HCT116 (cell line): ENCODE measurements around the gene TEX30. TPM values are rescaled to one million over a fixed set of nuclear protein-coding genes. Genes with fewer than 3 reads are reported as not detected.
A peak's percentile ranks its signal among the peaks of the same experiment; 100 is the strongest.

ENCODE experiments used
- ATAC-seq: fragments of 200-7000 bp; cut with Tn5 transposase; 2 replicates; pipeline ENCODE4 v1.9.1; 2020; ENCODE audit warnings: mild to moderate bottlenecking, moderate library complexity
- BruUV-seq: library from RNA; stranded (reverse); fragments of 400-500 nt; replicated peaks from 2 replicates; lab custom pipeline; 2021; lab: Mats Ljungman, UMichigan
- CTCF ChIA-PET: fragments of 300-600 bp; sonication (Branson Sonifier 250); formaldehyde crosslinking; loops from one replicate; lab custom pipeline; 2021; ENCODE audit warnings: antibody characterized with exemption; lab: Charles Lee
- POLR2A ChIA-PET: fragments of 300-600, 350-600 bp; sonication (Branson Sonifier 250); formaldehyde crosslinking; loops from one replicate; lab custom pipeline; 2021; ENCODE audit warnings: antibody characterized with exemption; lab: Charles Lee
- RAD21 ChIA-PET, 2 experiments: fragments of 300-600 bp; sonication (Branson Sonifier 250); formaldehyde crosslinking; loops; one replicate each; lab custom pipeline; 2023; ENCODE audit warnings: low total read pairs in 2 of 2; ENCODE audit not compliant: uncharacterized antibody in 2 of 2, unreplicated experiment in 2 of 2, low non-redundant PET in 1 of 2; lab: Charles Lee
- DNase-seq: peaks from one replicate; pipeline ENCODE4 v3.0.0-alpha.2; 2010; ENCODE audit warnings: low read depth, low spot score
- H2AFZ ChIP-seq: fragments of 200-600 bp; shearing (Covaris generic), sonication (generic); 2 replicates; pipeline ENCODE4 v1.6.1; 2017; ENCODE audit warnings: low read depth, mixed run types, mixed read lengths, antibody characterized with exemption, low read length; ENCODE audit not compliant: poor library complexity, severe bottlenecking
- H3K27ac ChIP-seq: 2 replicates; pipeline ENCODE4 v1.5.1; 2012; ENCODE audit warnings: low read depth, low read length
- H3K27me3 ChIP-seq: fragments of 200-600 bp; sonication (generic); 2 replicates; pipeline ENCODE4 v1.6.1; 2016; ENCODE audit warnings: mixed run types, low read length, mixed read lengths; ENCODE audit not compliant: insufficient read depth
- H3K36me3 ChIP-seq, 2 experiments: fragments of 200-500 bp in 1 of 2; fragments of 200-600 bp in 1 of 2; sonication (Bioruptor generic) in 1 of 2; sonication (generic) in 1 of 2; 2 replicates each; pipeline versions ENCODE4 v1.5.1 to v1.6.1; 2014 to 2016; ENCODE audit warnings: low read length in 2 of 2, inconsistent platforms in 1 of 2, mixed read lengths in 1 of 2, mixed run types in 1 of 2; ENCODE audit not compliant: insufficient read depth in 2 of 2, control insufficient read depth in 1 of 2
- H3K4me1 ChIP-seq, 2 experiments: fragments of 200-600 bp in 1 of 2; sonication (generic) in 1 of 2; 2 replicates each; pipeline versions ENCODE4 v1.5.1 to v1.6.1; 2012 to 2017; ENCODE audit warnings: low read length in 2 of 2, inconsistent platforms in 1 of 2, mild to moderate bottlenecking in 1 of 2, mixed read lengths in 1 of 2, mixed run types in 1 of 2, moderate library complexity in 1 of 2; ENCODE audit not compliant: insufficient read depth in 2 of 2, control insufficient read depth in 1 of 2
- H3K4me2 ChIP-seq: fragments of 200-600 bp; sonication (generic); 2 replicates; pipeline ENCODE4 v1.6.1; 2017; ENCODE audit warnings: mixed run types, low read length, mixed read lengths
- H3K4me3 ChIP-seq, 2 experiments: fragments of 200-600 bp in 1 of 2; sonication (generic) in 1 of 2; replicated peaks in 1 of 2; 2 replicates each; pipeline ENCODE4 v1.5.1; 2011 to 2016; ENCODE audit warnings: low read length in 2 of 2, control low read depth in 1 of 2, low read depth in 1 of 2, mild to moderate bottlenecking in 1 of 2, mixed read lengths in 1 of 2, mixed run types in 1 of 2
- H3K79me2 ChIP-seq: fragments of 200-600 bp; sonication (generic); 2 replicates; pipeline ENCODE4 v1.6.1; 2017; ENCODE audit warnings: mild to moderate bottlenecking, mixed run types, low read length, moderate library complexity, mixed read lengths; ENCODE audit not compliant: insufficient read depth
- H3K9ac ChIP-seq: fragments of 200-600 bp; sonication (generic); 2 replicates; pipeline ENCODE4 v1.6.1; 2016; ENCODE audit warnings: low read length, mixed read lengths
- H3K9me2 ChIP-seq: fragments of 200-600 bp; sonication (generic), shearing (Covaris generic); 2 replicates; pipeline ENCODE4 v1.6.1; 2017; ENCODE audit warnings: mixed run types, mild to moderate bottlenecking, moderate library complexity; ENCODE audit not compliant: insufficient read depth
- H3K9me3 ChIP-seq, 2 experiments: fragments of 200-500 bp in 1 of 2; fragments of 200-600 bp in 1 of 2; sonication (Bioruptor generic) in 1 of 2; sonication (generic) in 1 of 2; 2 replicates each; pipeline ENCODE4 v1.6.1; 2014 to 2017; ENCODE audit warnings: low read length in 2 of 2, mixed read lengths in 2 of 2, inconsistent platforms in 1 of 2, low read depth in 1 of 2, mild to moderate bottlenecking in 1 of 2, mixed run types in 1 of 2, moderate library complexity in 1 of 2; ENCODE audit not compliant: control insufficient read depth in 1 of 2, insufficient read depth in 1 of 2
- H4K20me1 ChIP-seq: fragments of 200-600 bp; sonication (generic), shearing (Covaris generic); 2 replicates; pipeline ENCODE4 v1.6.1; 2017; ENCODE audit warnings: mixed run types, mild to moderate bottlenecking, moderate library complexity; ENCODE audit not compliant: insufficient read depth
- CBX3 ChIP-seq: IDR thresholded peaks from 2 replicates; pipeline ENCODE4 v1.6.1; 2012; ENCODE audit warnings: low read depth
- CEBPB ChIP-seq: IDR thresholded peaks from 2 replicates; pipeline ENCODE4 v1.6.1; 2012; ENCODE audit warnings: low read depth
- EGR1 ChIP-seq: IDR thresholded peaks from 2 replicates; pipeline ENCODE4 v1.6.1; 2012; ENCODE audit warnings: low read depth
- ELF1 ChIP-seq: IDR thresholded peaks from 2 replicates; pipeline ENCODE4 v1.6.1; 2012; ENCODE audit warnings: low read depth, borderline replicate concordance
- EZH2 ChIP-seq: fragments of 200-600 bp; sonication (generic); IDR thresholded peaks from 2 replicates; pipeline ENCODE4 v1.6.1; 2017; ENCODE audit warnings: antibody characterized with exemption, mixed run types
- EZH2phosphoT487 ChIP-seq: fragments of 200-600 bp; IDR thresholded peaks from 2 replicates; pipeline ENCODE4 v1.6.1; 2018; ENCODE audit warnings: antibody characterized with exemption, borderline replicate concordance
- FOSL1 ChIP-seq: IDR thresholded peaks from 2 replicates; pipeline ENCODE4 v1.6.1; 2012; ENCODE audit warnings: low read depth
- POLR2A ChIP-seq: IDR thresholded peaks from 2 replicates; pipeline ENCODE4 v1.7.0; 2011; ENCODE audit warnings: borderline replicate concordance; ENCODE audit not compliant: insufficient read depth, insufficient read length; ENCODE audit errors: extremely low read depth
- RAD21 ChIP-seq: IDR thresholded peaks from 2 replicates; pipeline ENCODE4 v1.6.1; 2012; ENCODE audit warnings: low read depth, mild to moderate bottlenecking
- SIN3A ChIP-seq: IDR thresholded peaks from 2 replicates; pipeline ENCODE4 v1.6.1; 2012; ENCODE audit warnings: low read depth
- SP1 ChIP-seq: IDR thresholded peaks from 2 replicates; pipeline ENCODE4 v1.6.1; 2012; ENCODE audit warnings: low read depth
- TCF7L2 ChIP-seq: IDR thresholded peaks from 2 replicates; pipeline ENCODE4 v1.7.0; 2011; ENCODE audit warnings: borderline replicate concordance, inconsistent platforms; ENCODE audit not compliant: insufficient read depth, insufficient read length; ENCODE audit errors: extremely low read depth
- YY1 ChIP-seq: IDR thresholded peaks from 2 replicates; pipeline ENCODE4 v1.6.1; 2011; ENCODE audit warnings: low read length, low read depth, moderate library complexity, mild to moderate bottlenecking; ENCODE audit not compliant: insufficient replicate concordance; ENCODE audit errors: extremely low read depth
- ZBTB33 ChIP-seq: IDR thresholded peaks from 2 replicates; pipeline ENCODE4 v1.6.1; 2011; ENCODE audit warnings: mild to moderate bottlenecking, low read length, moderate library complexity; ENCODE audit not compliant: insufficient replicate concordance; ENCODE audit errors: extremely low read depth
- ZFX ChIP-seq: fragments of 450-650 bp; IDR thresholded peaks from 2 replicates; pipeline ENCODE4 v1.6.1; 2017
- intact Hi-C: fragments of 100-400 bp; cut with micrococcal nuclease; formaldehyde crosslinking; loops from 2 replicates; pipeline ENCODE4 v1.10.0; 2022
- total RNA-seq: library from RNA; stranded (reverse); gene quantifications from one replicate; pipeline ENCODE4 v1.2.1, GENCODE V29; 2021; ENCODE audit not compliant: unreplicated experiment
- TF ChIP-seq, protein P1 (sequence below), 3 experiments: fragments of 200-600 bp in 1 of 3; sonication (generic) in 1 of 3; IDR thresholded peaks in 2 of 3; conservative IDR thresholded peaks in 1 of 3; 2 replicates each; pipeline ENCODE4 v1.5.1; 2012 to 2017; ENCODE audit warnings: low read depth in 2 of 3, low read length in 2 of 3, antibody characterized with exemption in 1 of 3, borderline replicate concordance in 1 of 3, control low read depth in 1 of 3, mild to moderate bottlenecking in 1 of 3, mixed read lengths in 1 of 3, mixed run types in 1 of 3, moderate library complexity in 1 of 3; ENCODE audit not compliant: insufficient read depth in 1 of 3
- TF ChIP-seq, protein P2 (sequence below): IDR thresholded peaks from 2 replicates; pipeline ENCODE4 v1.6.1; 2012

TEX30 gene
- total RNA-seq, 1 experiment from 2014 or later: 22.3 TPM

GRCh38 chr13:102771298-102772041 lies 2.1 kb downstream of the TEX30 start:
- ATAC-seq: no peak
- CTCF ChIA-PET: no interaction called here
- H2AFZ ChIP-seq: no peak overlapping the region
- H4K20me1 ChIP-seq: no peaks in the 10 kb centered on the region
- TF ChIP-seq, protein P1, sequence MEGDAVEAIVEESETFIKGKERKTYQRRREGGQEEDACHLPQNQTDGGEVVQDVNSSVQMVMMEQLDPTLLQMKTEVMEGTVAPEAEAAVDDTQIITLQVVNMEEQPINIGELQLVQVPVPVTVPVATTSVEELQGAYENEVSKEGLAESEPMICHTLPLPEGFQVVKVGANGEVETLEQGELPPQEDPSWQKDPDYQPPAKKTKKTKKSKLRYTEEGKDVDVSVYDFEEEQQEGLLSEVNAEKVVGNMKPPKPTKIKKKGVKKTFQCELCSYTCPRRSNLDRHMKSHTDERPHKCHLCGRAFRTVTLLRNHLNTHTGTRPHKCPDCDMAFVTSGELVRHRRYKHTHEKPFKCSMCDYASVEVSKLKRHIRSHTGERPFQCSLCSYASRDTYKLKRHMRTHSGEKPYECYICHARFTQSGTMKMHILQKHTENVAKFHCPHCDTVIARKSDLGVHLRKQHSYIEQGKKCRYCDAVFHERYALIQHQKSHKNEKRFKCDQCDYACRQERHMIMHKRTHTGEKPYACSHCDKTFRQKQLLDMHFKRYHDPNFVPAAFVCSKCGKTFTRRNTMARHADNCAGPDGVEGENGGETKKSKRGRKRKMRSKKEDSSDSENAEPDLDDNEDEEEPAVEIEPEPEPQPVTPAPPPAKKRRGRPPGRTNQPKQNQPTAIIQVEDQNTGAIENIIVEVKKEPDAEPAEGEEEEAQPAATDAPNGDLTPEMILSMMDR (IDR thresholded peaks at IDR 0.05 in 2 of 3, conservative IDR thresholded peaks at IDR 0.05 in 1 of 3; ENCODE audit: borderline replicate concordance in 1 of 3, insufficient read depth in 1 of 3, low read depth in 2 of 3, low read length in 2 of 3): no peak
- TF ChIP-seq EGR1 (no peak), CEBPB (no peak), CBX3 (no peak), SP1 (no peak), ELF1 (no peak), FOSL1 (no peak), ZBTB33 (no peak), TCF7L2 (no peak), SIN3A (no peak), YY1 (no peak), RAD21 (no peak), EZH2phosphoT487 (no peak), ZFX (no peak), POLR2A (no peak), EZH2 (no peak)
- TF ChIP-seq, protein P2, sequence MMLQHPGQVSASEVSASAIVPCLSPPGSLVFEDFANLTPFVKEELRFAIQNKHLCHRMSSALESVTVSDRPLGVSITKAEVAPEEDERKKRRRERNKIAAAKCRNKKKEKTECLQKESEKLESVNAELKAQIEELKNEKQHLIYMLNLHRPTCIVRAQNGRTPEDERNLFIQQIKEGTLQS: no peak
- no peaks in the 10 kb centered on the region for H3K9me2 ChIP-seq
- RAD21 ChIA-PET: no interaction called here
- POLR2A ChIA-PET: no interaction called here
- H3K4me3 ChIP-seq: no peak overlapping the region
- BruUV-seq: no TSS peak
- H3K27ac ChIP-seq: no peak overlapping the region
- intact Hi-C loops: loop anchor here (2.0 kb wide), 1 partner anchor 75 kb away; the partner anchor contains the start of gene ERCC5
- H3K9me3 ChIP-seq: no peaks in the 10 kb centered on the region
- peaks cover 24% of the 10 kb centered on the region for H3K79me2 ChIP-seq
- peaks cover 0 to 25% of the 10 kb centered on the region in 2 experiments; a peak in 2 of 4 replicates for H3K4me1 ChIP-seq
- no peaks in the 10 kb centered on the region for H3K27me3 ChIP-seq
- DNase-seq: no peak
- H3K36me3 ChIP-seq: peaks cover 3 to 4% of the 10 kb centered on the region in 2 experiments; a peak in 1 of 4 replicates
- H3K4me2 ChIP-seq: 0 out of 2 replicates have a peak overlapping the region, but pooled peaks have one; percentile 15
- no peak overlapping the region for H3K9ac ChIP-seq
